CD4-positive, alpha-beta T cell treated with Interleukin-6 for 4 hours (primary cell): ENCODE data around the gene KDM8.

ENCODE experiments used
- DNase-seq: peaks from one replicate; pipeline ENCODE4 v3.0.0-alpha.2; 2020; ENCODE audit warnings: mixed read lengths

KDM8 gene

DNA sequence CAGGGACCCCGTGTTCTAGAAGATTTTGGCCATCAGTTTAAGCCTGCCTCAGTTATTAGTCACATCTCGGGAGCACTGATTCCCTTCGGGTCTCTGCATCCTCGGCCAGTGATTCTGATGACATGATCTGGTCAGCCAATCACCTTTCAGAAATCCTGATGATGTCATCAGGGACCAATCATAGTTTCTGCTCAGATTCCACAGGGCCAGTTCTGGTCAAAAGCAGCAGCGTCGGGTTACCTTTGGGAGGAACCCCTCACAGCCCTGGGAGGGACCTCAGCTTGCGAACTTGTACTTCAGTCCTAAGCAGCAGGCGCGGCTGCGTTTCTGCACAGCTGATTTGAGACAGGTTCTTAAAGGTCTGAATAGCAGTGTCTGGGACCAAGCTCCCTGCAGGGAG, 13.9 kb downstream of the KDM8 start:
- no peak for DNase-seq

DNA sequence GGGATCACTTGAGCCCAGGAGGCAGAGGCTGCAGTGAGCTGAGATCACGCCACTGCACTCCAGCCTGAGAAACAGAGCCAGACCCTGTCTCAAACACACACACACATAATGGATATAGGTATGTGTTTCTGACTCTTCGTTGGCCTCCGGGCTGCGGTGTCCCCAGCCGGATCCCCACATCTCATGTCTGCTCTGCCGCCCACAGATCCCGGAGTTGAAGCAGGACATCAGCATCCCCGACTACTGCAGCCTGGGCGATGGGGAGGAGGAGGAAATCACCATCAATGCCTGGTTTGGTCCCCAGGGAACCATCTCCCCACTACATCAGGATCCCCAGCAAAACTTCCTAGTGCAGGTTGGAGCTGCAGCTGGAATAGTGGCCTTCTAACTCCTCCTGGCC, 15.4 kb downstream of the KDM8 start:
- DNase-seq: no peak

GRCh38 chr16:27219161-27219560, 15.8 kb downstream of the KDM8 start:
- DNase-seq: no peak

DNA sequence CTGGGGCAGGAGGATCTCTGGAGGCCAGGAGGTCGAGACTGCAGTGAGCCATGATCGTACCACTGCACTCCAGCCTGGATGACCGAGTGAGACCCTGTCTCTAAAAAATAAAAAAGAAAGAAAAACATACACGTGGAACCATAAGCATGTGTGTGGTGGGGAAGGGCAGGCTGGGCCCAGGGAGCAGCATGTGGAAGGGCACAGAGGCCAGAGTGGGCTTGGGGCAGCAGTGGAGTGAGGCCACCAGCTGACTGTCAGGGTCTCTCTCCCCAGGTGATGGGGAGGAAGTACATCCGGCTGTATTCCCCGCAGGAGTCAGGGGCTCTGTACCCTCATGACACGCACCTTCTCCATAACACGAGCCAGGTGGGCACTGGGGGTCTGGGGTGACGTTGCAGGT, 16.8 kb downstream of the KDM8 start:
- no peak for DNase-seq

GRCh38 chr16:27220527-27220926, 17.2 kb downstream of the KDM8 start:
- no peak for DNase-seq

DNA sequence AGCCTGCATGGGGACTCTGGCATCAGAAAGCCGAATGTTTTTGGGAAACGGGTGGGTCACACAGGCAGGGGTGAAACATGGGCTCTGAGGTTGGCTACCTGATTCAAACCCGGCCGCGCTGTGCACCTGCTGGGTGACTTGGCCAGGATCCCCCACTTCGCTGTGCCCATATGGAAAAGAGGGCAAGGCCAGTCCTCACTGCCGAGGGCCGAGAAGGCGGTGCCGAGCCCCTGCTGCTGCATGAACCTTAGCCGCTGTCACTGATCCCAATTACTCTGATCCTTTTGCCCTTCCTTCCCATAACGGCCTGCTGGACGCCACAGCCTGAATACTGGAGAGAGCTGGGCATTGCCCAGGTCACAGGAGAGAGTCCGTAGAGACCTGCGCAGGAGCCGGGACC, 17.7 kb downstream of the KDM8 start:
- no peak for DNase-seq

- DNase-seq: no peak
These were observed 18.4 kb downstream of the KDM8 start for GRCh38 chr16:27221576-27222248.

GRCh38 chr16:27222249-27223225, 19.2 kb downstream of the KDM8 start:
- no peak for DNase-seq

GRCh38 chr16:27223226-27223610, 19.9 kb downstream of the KDM8 start:
- peak; percentile 31 for DNase-seq

GRCh38 chr16:27223701-27224100, 20.4 kb downstream of the KDM8 start:
- DNase-seq: no peak

DNA sequence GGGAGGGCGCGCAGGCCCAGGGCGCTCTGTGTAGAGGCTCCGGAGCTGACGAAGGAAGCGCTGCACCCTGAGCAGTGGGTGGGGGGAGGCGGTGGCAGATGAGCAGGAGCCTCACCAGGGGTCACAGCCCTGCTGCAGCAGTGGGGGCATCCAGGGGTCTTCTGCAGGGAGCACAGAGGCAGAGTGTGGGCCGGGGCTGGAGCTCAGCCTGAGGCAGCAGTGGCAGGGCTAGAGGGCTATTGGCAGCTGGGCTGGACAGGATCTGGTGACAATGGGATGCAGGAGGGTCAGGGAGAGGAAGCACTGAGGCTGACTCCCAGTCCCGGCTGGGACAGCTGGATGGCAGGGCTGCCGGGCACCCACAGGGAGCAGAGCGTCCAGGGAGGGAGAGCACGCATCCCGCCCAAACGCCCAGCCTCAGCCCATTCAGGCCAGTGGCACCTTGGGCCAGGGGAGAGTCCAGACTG, 21.0 kb downstream of the KDM8 start:
- DNase-seq: no peak

DNA sequence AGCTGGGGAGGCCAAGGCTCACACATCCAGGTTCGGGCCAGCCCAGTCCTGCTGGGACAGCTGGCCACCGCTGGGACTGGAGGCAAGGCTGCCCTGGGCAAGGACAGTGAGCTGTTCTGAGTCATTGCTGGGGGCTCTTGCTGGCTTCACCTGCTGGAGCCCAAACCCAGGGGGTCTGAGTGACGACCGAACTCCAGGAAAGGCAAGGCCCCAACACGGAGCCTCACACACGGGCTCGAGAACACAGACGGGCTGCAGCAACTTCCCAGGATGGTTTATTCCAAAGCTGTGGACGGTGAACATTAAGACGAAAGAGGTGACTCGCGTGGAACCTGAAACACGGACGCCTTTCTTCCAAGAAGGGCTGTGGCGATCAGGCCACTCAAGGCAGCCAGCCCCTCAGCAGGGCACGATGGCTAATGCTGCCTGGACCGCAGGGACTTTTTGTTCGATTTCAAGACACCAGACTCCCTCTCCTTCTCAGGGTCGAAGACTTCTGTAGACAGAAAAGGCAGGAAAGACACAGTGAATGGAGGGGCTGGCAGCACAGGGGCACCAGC, 21.5 kb downstream of the KDM8 start:
- no peak for DNase-seq

GRCh38 chr16:27225536-27226360, 22.4 kb downstream of the KDM8 start:
- DNase-seq: no peak

GRCh38 chr16:27226476-27226875, 23.1 kb downstream of the KDM8 start:
- DNase-seq: no peak

GRCh38 chr16:27226976-27227705, 23.8 kb downstream of the KDM8 start:
- DNase-seq: no peak

DNA sequence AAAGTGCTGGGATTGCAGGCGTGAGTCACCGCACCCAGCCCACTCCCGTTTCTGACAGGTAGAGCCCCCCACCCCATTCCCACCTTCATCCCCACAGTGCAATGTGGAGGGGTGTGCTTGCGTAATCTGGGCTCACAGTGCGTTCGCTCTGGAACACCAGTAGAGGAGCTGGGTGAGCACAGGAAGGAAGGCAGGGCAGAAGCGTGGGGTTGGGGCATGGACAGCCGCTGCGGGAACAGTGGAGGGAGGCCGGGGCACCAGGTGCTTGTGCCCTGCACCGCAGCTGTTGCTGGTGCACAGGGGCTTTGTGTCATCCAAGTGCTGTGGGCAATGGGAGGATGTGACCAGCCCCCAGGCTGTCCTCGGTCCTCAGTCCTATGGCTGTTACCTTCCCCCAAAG, 24.7 kb downstream of the KDM8 start:
- DNase-seq: no peak

- DNase-seq: no peak
These were observed 25.5 kb downstream of the KDM8 start for GRCh38 chr16:27228621-27229501.

- DNase-seq: no peak
These were observed 26.7 kb downstream of the KDM8 start for GRCh38 chr16:27229891-27230470.

GRCh38 chr16:27230562-27231001, 27.3 kb downstream of the KDM8 start:
- peak; percentile 88 for DNase-seq

DNA sequence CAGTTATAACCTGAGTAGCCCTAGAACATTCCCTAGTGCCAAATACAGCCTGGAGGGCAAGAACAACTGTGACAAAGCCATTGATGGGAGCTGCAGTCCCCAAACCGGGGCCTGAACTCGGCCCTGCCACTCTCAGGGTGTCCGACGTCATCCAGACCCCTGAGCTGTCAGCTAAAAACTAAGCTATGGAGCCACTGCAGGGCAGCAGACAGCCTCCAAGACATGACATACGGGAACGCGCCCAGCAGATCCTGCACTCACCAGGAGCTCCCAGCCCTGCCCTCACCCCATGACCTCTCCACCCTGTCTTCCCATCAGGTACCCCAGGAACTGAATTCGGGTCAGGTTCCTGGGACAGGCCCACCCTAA, 28.4 kb downstream of the KDM8 start:
- DNase-seq: no peak
